Tibial nerve (tissue), 4 donors: ENCODE data around the gene MYO3B. TPM values are rescaled to one million over a fixed set of nuclear protein-coding genes. Genes with fewer than 3 reads are reported as not detected.

ENCODE experiments used
- DNase-seq, 2 donors: peaks; one replicate each; pipeline ENCODE4 v3.0.0-alpha.2; 2019; ENCODE audit warnings: low spot score in 2 of 2
- H3K27ac ChIP-seq, 4 donors: fragments of 200-600 bp; sonication (generic) in 3 of 4; one replicate each; pipeline ENCODE4 v1.5.1; 2017 to 2019; ENCODE audit warnings: mild to moderate bottlenecking in 1 of 4
- H3K27me3 ChIP-seq, 2 donors: fragments of 200-600 bp; sonication (generic) in 1 of 2; one replicate each; pipeline versions ENCODE4 v1.5.1 to v1.6.0; 2017 to 2019
- H3K36me3 ChIP-seq, 3 donors: fragments of 200-600 bp; sonication (generic); one replicate each; pipeline ENCODE4 v1.5.1; 2018 to 2019
- H3K4me1 ChIP-seq, 4 donors: fragments of 200-600 bp; sonication (generic) in 3 of 4; one replicate each; pipeline ENCODE4 v1.5.1; 2017 to 2019
- H3K4me3 ChIP-seq, 4 donors: fragments of 200-600 bp; sonication (generic) in 3 of 4; one replicate each; pipeline ENCODE4 v1.5.1; 2017 to 2019; ENCODE audit warnings: mild to moderate bottlenecking in 1 of 4, moderate library complexity in 1 of 4
- H3K9me3 ChIP-seq, 4 donors: fragments of 200-600 bp; sonication (generic) in 3 of 4; one replicate each; pipeline ENCODE4 v1.5.1; 2017 to 2019
- CTCF ChIP-seq, 5 experiments: fragments of 200-600 bp in 3 of 5; fragments of 450-650 bp in 2 of 5; sonication (generic) in 3 of 5; IDR thresholded peaks; one replicate each; pipeline ENCODE4 v1.5.1; 2016 to 2019; ENCODE audit warnings: antibody characterized with exemption in 5 of 5, mild to moderate bottlenecking in 3 of 5, moderate library complexity in 2 of 5
- EP300 ChIP-seq, 2 donors: sonication (generic); formaldehyde crosslinking; IDR thresholded peaks; one replicate each; pipeline ENCODE4 v1.6.1; 2017; ENCODE audit warnings: antibody characterized with exemption in 2 of 2, mild to moderate bottlenecking in 1 of 2
- POLR2A ChIP-seq, 2 donors: fragments of 450-650 bp; IDR thresholded peaks; one replicate each; pipeline ENCODE4 v1.6.1; 2017; ENCODE audit warnings: antibody characterized with exemption in 2 of 2, mild to moderate bottlenecking in 2 of 2, moderate library complexity in 2 of 2
- WGBS, 2 donors: methylation state at CpG; one replicate each; pipeline ENCODE4 v1.1.5; 2018; 5-methylcytosine and 5-hydroxymethylcytosine counted together
- total RNA-seq, 4 donors: library from RNA; depleted of rRNA; stranded (reverse); fragments of >200 nt; gene quantifications; one replicate each; pipeline ENCODE4 v1.1.0, GENCODE V29; 2016

The MYO3B gene
- total RNA-seq, 4 donors from 2014 or later: 0.22 to 0.63 (median 0.39) TPM; not detected in 1

- Histone ChIP-seq H3K27me3 (no peaks in the 10 kb centered on the region), H3K4me3 (no peak overlapping the region), H3K9me3 (no peaks in the 10 kb centered on the region), H3K27ac (no peak overlapping the region), H3K36me3 (no peaks in the 10 kb centered on the region), H3K4me1 (no peaks in the 10 kb centered on the region)
- no peak for DNase-seq
- WGBS, 2 donors: 67 to 69% methylated on average over 4 of the region's 4 CpGs
- no peak for TF ChIP-seq POLR2A (IDR thresholded peaks at IDR 0.05)
- TF ChIP-seq CTCF (IDR thresholded peaks at IDR 0.05): no peak
- no peak for TF ChIP-seq EP300 (IDR thresholded peaks at IDR 0.05)
Observed at GRCh38 chr2:170161516-170162270, 16.3 kb upstream of the MYO3B start.

- 89 to 94% methylated on average over 4 of the region's 4 CpGs for WGBS, 2 donors
- no peak for DNase-seq
- H3K27me3 ChIP-seq: no peaks in the 10 kb centered on the region
- TF ChIP-seq POLR2A (IDR thresholded peaks at IDR 0.05): no peak
- TF ChIP-seq CTCF (IDR thresholded peaks at IDR 0.05): no peak
- TF ChIP-seq EP300 (IDR thresholded peaks at IDR 0.05): no peak
- no peaks in the 10 kb centered on the region for H3K36me3 ChIP-seq
- H3K27ac ChIP-seq: no peak overlapping the region
- H3K4me1 ChIP-seq: no peaks in the 10 kb centered on the region
- no peaks in the 10 kb centered on the region for H3K9me3 ChIP-seq
- no peak overlapping the region for H3K4me3 ChIP-seq
Observed at GRCh38 chr2:170162271-170162632, 15.7 kb upstream of the MYO3B start.

- TF ChIP-seq EP300 (IDR thresholded peaks at IDR 0.05) (no peak), CTCF (IDR thresholded peaks at IDR 0.05) (no peak), POLR2A (IDR thresholded peaks at IDR 0.05) (no peak)
- H3K9me3 ChIP-seq: no peaks in the 10 kb centered on the region
- H3K4me1 ChIP-seq: no peaks in the 10 kb centered on the region
- H3K27me3 ChIP-seq: no peaks in the 10 kb centered on the region
- no peaks in the 10 kb centered on the region for H3K36me3 ChIP-seq
- H3K4me3 ChIP-seq: no peak overlapping the region
- 64 to 71% methylated on average over 6 of the region's 6 CpGs for WGBS, 2 donors
- H3K27ac ChIP-seq: no peak overlapping the region
- no peak for DNase-seq
Observed at GRCh38 chr2:170163411-170164065, 14.4 kb upstream of the MYO3B start.

GRCh38 chr2:170165129-170165528 lies 12.8 kb upstream of the MYO3B start:
- TF ChIP-seq CTCF (IDR thresholded peaks at IDR 0.05) (no peak), POLR2A (IDR thresholded peaks at IDR 0.05) (no peak), EP300 (IDR thresholded peaks at IDR 0.05) (no peak)
- no peaks in the 10 kb centered on the region for H3K4me1 ChIP-seq
- no peak overlapping the region for H3K4me3 ChIP-seq
- no peak overlapping the region for H3K27ac ChIP-seq
- H3K9me3 ChIP-seq: no peaks in the 10 kb centered on the region
- DNase-seq: no peak
- WGBS, 2 donors: 74 to 77% methylated on average over 2 of the region's 2 CpGs
- H3K27me3 ChIP-seq: no peaks in the 10 kb centered on the region
- no peaks in the 10 kb centered on the region for H3K36me3 ChIP-seq

- H3K36me3 ChIP-seq: no peaks in the 10 kb centered on the region
- H3K9me3 ChIP-seq: no peaks in the 10 kb centered on the region
- no peaks in the 10 kb centered on the region for H3K4me1 ChIP-seq
- WGBS, 2 donors: 89 to 96% methylated on average over 1 of the region's 1 CpG
- no peak overlapping the region for H3K27ac ChIP-seq
- no peaks in the 10 kb centered on the region for H3K27me3 ChIP-seq
- DNase-seq: no peak
- H3K4me3 ChIP-seq: no peak overlapping the region
- no peak for TF ChIP-seq POLR2A (IDR thresholded peaks at IDR 0.05)
- TF ChIP-seq EP300 (IDR thresholded peaks at IDR 0.05): no peak
- TF ChIP-seq CTCF (IDR thresholded peaks at IDR 0.05): no peak
Observed at GRCh38 chr2:170166735-170167134, 11.2 kb upstream of the MYO3B start.
